Fibroblast of mammary gland (primary cell): Measurements from ENCODE around the gene PRKG1.

Experiments used
- DNase-seq: peaks from one replicate; pipeline ENCODE4 v3.0.0-alpha.2; 2010; ENCODE audit warnings: low read depth
- H3K4me3 ChIP-seq: 2 replicates; pipeline ENCODE4 v1.5.1; 2011; ENCODE audit warnings: low read depth, mild to moderate bottlenecking, low read length, moderate library complexity; ENCODE audit not compliant: control insufficient read depth
- TF ChIP-seq, protein P1 (sequence below): conservative IDR thresholded peaks from 2 replicates; pipeline ENCODE4 v1.5.1; 2011; ENCODE audit warnings: low read depth, low read length, inconsistent platforms; ENCODE audit not compliant: control insufficient read depth, insufficient read depth

Gene PRKG1

GRCh38 chr10:51035344-51035743, 38.9 kb upstream of the PRKG1 start:
- DNase-seq, result no peak
- H3K4me3 ChIP-seq, result no peak overlapping the region
- TF ChIP-seq, protein P1, sequence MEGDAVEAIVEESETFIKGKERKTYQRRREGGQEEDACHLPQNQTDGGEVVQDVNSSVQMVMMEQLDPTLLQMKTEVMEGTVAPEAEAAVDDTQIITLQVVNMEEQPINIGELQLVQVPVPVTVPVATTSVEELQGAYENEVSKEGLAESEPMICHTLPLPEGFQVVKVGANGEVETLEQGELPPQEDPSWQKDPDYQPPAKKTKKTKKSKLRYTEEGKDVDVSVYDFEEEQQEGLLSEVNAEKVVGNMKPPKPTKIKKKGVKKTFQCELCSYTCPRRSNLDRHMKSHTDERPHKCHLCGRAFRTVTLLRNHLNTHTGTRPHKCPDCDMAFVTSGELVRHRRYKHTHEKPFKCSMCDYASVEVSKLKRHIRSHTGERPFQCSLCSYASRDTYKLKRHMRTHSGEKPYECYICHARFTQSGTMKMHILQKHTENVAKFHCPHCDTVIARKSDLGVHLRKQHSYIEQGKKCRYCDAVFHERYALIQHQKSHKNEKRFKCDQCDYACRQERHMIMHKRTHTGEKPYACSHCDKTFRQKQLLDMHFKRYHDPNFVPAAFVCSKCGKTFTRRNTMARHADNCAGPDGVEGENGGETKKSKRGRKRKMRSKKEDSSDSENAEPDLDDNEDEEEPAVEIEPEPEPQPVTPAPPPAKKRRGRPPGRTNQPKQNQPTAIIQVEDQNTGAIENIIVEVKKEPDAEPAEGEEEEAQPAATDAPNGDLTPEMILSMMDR, result no peak

DNA sequence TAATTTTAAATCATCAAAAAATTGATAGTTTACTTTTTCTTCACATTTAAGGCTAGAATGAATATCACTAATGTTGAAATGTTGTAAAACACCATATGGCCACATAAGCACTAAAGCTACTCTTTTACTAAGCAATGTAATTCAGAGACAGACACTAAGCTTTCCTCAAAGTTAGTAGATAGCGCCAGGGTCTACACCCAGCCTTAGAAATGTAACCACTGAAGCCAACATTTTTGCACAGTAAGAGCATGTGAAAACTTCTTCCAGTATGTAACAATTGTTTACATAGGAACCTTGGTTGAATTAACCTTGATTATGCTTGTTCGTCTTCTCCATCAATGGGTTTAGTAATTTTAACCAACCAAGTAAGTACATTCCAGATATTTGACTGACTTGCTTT, 28.4 kb upstream of the PRKG1 start:
- DNase-seq, result no peak
- no peak overlapping the region for H3K4me3 ChIP-seq
- TF ChIP-seq, protein P1, result no peak

GRCh38 chr10:51046654-51047053, 27.6 kb upstream of the PRKG1 start:
- H3K4me3 ChIP-seq, result no peak overlapping the region
- TF ChIP-seq, protein P1, result no peak
- peak; percentile 22 for DNase-seq

DNA sequence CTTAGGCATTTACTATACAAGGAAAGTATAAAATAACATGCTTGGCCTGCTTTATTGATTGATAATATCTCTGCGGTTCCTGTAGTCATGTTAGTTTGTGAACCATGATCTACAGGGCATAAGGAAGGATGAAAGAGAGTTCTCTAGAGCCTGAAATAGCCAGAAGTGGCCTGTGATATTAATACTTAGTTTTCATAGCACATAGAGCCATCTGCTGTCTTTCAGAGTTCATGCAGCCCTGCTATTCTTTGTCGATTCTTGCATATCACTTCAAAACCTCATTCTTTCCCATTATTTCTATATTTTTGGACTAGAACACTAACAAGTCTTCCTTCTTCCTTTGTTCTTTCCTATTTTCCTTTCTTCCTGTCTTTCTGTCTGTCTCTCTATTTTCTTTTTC, 26.4 kb upstream of the PRKG1 start:
- TF ChIP-seq, protein P1, result peak; percentile 14
- peak; percentile 5 for DNase-seq
- H3K4me3 ChIP-seq, result no peak overlapping the region

DNA sequence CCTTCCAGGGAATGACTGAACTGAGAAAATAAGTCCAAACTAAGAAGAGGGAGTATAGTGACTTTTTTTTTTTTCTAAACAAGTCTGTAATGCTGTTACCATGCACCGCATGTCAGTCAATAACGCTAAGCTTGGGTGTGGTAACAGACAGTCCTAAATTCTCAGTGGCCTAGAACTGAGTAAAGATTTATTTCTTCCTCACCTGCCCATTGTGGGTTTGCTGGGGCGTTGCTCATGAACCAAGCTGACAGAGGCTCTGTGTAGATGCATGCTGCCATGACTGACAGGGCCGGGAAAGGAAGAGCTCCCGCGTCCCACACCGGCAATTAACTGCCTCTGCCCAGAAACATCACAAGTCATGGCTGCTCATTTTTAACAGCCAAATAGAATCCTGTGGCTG, 25.5 kb upstream of the PRKG1 start:
- no peak overlapping the region for H3K4me3 ChIP-seq
- no peak for DNase-seq
- TF ChIP-seq, protein P1, result no peak

DNA sequence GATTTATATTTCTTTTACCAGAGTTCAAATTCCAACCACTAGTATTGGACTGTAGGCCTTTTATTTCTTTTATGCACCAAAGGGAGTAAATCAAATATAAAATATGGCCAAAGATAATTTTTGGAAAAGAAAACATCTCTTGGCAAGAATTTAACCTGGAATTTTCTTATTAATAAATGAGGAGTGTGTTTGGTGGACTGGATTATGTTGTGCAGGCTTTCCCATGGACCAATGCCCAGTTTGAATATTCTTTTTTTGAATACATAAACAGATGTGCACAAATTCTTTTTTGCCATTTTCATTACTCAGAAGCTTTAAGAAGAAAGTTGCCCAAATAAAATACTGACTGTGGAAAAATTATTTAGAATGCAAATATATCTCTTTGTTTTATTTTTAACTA, 22.1 kb upstream of the PRKG1 start:
- no peak for DNase-seq
- TF ChIP-seq, protein P1, result no peak
- H3K4me3 ChIP-seq, result no peak overlapping the region

DNA sequence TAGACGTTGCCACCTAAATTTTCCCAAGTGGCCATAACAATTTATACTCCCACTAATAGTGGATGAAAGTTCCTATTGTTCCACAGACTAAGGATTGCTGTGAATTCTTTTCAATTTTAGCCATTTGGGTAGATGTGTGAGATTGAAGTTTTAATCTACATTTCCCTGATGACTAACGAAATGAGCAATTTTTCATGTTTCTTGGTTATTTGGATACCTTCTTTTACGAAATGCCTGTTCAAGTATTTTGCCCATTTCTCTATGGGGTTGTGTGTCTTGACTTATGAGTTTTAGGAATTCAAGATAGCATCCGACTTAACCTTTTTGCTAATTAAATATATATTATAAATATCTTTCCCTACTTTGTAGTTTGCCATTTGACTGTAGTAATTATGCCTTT, 16.4 kb upstream of the PRKG1 start:
- H3K4me3 ChIP-seq, result no peak overlapping the region
- TF ChIP-seq, protein P1, result no peak
- no peak for DNase-seq
